KMS-11 (cell line): Measurements from ENCODE around the gene KRTAP10-10.

Experiments used
- H2AFZ ChIP-seq: fragments of 200-600 bp; sonication (generic); 2 replicates; pipeline ENCODE4 v1.6.1; 2016; ENCODE audit warnings: antibody characterized with exemption, mixed run types, low read depth
- H3K27ac ChIP-seq: fragments of 200-600 bp; sonication (generic); 2 replicates; pipeline ENCODE4 v1.6.1; 2016; ENCODE audit warnings: mild to moderate bottlenecking, mixed run types
- H3K27me3 ChIP-seq: fragments of 200-600 bp; sonication (generic); 2 replicates; pipeline ENCODE4 v1.6.1; 2017; ENCODE audit warnings: mild to moderate bottlenecking, low read depth, mixed run types, moderate library complexity; ENCODE audit not compliant: insufficient read depth
- H3K36me3 ChIP-seq: fragments of 200-600 bp; sonication (generic); 2 replicates; pipeline ENCODE4 v1.6.1; 2017; ENCODE audit warnings: mild to moderate bottlenecking, mixed run types; ENCODE audit not compliant: insufficient read depth
- H3K4me1 ChIP-seq: fragments of 200-600 bp; sonication (generic); 2 replicates; pipeline ENCODE4 v1.6.1; 2016; ENCODE audit warnings: mild to moderate bottlenecking, low read depth, mixed run types; ENCODE audit not compliant: poor library complexity, severe bottlenecking
- H3K4me2 ChIP-seq: fragments of 200-600 bp; sonication (generic); 2 replicates; pipeline ENCODE4 v1.7.0; 2016; ENCODE audit warnings: mild to moderate bottlenecking, mixed run types
- H3K4me3 ChIP-seq: fragments of 200-600 bp; sonication (generic); IDR thresholded peaks from 2 replicates; pipeline ENCODE4 v1.6.1; 2017; ENCODE audit warnings: low read depth, low read length, mixed read lengths; ENCODE audit not compliant: insufficient read depth
- H3K79me2 ChIP-seq: fragments of 200-600 bp; sonication (generic); 2 replicates; pipeline ENCODE4 v1.6.1; 2016; ENCODE audit warnings: low read depth, mixed run types; ENCODE audit not compliant: insufficient read depth
- H3K9ac ChIP-seq: fragments of 200-600 bp; sonication (generic); 2 replicates; pipeline ENCODE4 v1.6.1; 2016; ENCODE audit warnings: mild to moderate bottlenecking, mixed run types
- H4K20me1 ChIP-seq: fragments of 200-600 bp; sonication (generic); 2 replicates; pipeline ENCODE4 v1.6.1; 2016; ENCODE audit warnings: mild to moderate bottlenecking, mixed run types; ENCODE audit not compliant: insufficient read depth
- TF ChIP-seq, protein P1 (sequence below): fragments of 200-600 bp; sonication (generic); conservative IDR thresholded peaks from 2 replicates; pipeline ENCODE4 v1.6.1; 2017; ENCODE audit warnings: low read depth, mild to moderate bottlenecking, antibody characterized with exemption, low read length, moderate library complexity, mixed read lengths

KRTAP10-10 gene

DNA sequence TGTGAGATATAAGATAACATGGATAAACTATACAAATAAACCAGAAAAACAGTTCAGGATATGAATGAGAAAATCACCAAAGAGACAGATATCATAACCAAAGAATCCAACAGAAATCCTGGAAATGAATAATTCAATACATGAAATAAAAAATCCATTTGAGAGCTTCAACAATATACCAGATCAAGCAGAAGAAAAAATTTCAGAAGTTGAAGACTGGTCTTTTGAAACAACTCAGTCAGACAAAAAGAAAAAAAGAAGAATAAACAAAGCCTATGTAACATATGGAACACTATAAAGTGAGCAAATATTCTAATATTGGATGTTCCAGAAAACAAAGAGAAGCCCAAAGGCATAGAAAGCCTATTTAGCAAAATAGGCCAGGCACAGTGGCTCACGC is 34.8 kb downstream of the KRTAP10-10 start:
- Histone ChIP-seq H3K27me3 (peaks cover 44% of the 10 kb centered on the region), H3K4me2 (no peak overlapping the region), H4K20me1 (no peaks in the 10 kb centered on the region), H3K79me2 (no peaks in the 10 kb centered on the region), H3K36me3 (no peaks in the 10 kb centered on the region), H2AFZ (no peak overlapping the region), H3K4me1 (no peaks in the 10 kb centered on the region), H3K27ac (no peak overlapping the region), H3K4me3 (no peak overlapping the region), H3K9ac (no peak overlapping the region)
- TF ChIP-seq, protein P1, sequence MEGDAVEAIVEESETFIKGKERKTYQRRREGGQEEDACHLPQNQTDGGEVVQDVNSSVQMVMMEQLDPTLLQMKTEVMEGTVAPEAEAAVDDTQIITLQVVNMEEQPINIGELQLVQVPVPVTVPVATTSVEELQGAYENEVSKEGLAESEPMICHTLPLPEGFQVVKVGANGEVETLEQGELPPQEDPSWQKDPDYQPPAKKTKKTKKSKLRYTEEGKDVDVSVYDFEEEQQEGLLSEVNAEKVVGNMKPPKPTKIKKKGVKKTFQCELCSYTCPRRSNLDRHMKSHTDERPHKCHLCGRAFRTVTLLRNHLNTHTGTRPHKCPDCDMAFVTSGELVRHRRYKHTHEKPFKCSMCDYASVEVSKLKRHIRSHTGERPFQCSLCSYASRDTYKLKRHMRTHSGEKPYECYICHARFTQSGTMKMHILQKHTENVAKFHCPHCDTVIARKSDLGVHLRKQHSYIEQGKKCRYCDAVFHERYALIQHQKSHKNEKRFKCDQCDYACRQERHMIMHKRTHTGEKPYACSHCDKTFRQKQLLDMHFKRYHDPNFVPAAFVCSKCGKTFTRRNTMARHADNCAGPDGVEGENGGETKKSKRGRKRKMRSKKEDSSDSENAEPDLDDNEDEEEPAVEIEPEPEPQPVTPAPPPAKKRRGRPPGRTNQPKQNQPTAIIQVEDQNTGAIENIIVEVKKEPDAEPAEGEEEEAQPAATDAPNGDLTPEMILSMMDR, result no peak

DNA sequence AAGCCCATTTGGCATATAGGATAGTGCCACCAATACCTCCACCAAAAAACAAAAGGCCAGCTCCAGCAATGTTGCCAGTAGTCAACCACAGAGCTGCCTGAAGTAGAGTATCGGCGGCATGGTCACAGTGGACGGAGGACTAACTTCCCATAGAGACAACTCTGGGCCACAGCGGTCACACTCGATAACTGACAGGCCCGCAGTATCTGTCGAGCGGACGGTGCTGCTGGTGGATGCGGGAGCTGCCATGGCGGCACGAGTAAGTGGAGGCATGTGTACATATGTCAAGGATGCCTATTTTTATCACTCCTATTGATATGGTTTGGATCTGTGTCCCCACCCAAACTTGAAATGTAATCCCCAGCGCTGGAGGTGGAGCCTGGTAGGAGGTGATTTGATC is 40.7 kb downstream of the KRTAP10-10 start:
- Histone ChIP-seq H3K4me2 (no peak overlapping the region), H4K20me1 (no peaks in the 10 kb centered on the region), H3K4me3 (no peak overlapping the region), H3K9ac (no peak overlapping the region), H3K79me2 (no peaks in the 10 kb centered on the region), H2AFZ (no peak overlapping the region), H3K4me1 (no peaks in the 10 kb centered on the region), H3K27ac (no peak overlapping the region), H3K36me3 (no peaks in the 10 kb centered on the region), H3K27me3 (peaks cover 83% of the 10 kb centered on the region)
- TF ChIP-seq, protein P1, result no peak

DNA sequence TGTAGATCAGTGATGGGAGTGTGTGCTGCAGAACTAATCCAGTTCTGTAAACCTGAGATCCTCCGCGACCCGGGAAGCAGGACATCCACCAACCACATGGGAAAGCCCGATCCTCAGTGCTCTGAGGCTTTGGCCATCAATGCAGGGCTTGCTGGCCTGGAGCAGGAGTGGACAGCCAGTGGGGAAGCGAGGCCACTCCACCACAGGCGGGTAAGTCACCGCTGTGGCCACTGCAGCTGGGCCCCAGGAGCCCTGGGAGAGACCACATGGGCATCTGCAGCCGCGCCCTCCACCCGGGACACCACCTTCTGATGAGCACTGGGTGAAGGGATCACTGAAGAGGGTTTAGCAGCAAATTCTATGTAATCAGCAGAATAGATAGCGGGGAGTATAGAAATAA is 44.0 kb downstream of the KRTAP10-10 start:
- Histone ChIP-seq H3K4me1 (no peaks in the 10 kb centered on the region), H3K27ac (no peak overlapping the region), H3K9ac (no peak overlapping the region), H3K36me3 (no peaks in the 10 kb centered on the region), H3K4me2 (no peak overlapping the region), H4K20me1 (no peaks in the 10 kb centered on the region), H3K79me2 (no peaks in the 10 kb centered on the region), H3K27me3 (peaks cover 79% of the 10 kb centered on the region; the same call in 1 of the 2 replicates), H2AFZ (no peak overlapping the region), H3K4me3 (no peak overlapping the region)
- TF ChIP-seq, protein P1, result no peak

DNA sequence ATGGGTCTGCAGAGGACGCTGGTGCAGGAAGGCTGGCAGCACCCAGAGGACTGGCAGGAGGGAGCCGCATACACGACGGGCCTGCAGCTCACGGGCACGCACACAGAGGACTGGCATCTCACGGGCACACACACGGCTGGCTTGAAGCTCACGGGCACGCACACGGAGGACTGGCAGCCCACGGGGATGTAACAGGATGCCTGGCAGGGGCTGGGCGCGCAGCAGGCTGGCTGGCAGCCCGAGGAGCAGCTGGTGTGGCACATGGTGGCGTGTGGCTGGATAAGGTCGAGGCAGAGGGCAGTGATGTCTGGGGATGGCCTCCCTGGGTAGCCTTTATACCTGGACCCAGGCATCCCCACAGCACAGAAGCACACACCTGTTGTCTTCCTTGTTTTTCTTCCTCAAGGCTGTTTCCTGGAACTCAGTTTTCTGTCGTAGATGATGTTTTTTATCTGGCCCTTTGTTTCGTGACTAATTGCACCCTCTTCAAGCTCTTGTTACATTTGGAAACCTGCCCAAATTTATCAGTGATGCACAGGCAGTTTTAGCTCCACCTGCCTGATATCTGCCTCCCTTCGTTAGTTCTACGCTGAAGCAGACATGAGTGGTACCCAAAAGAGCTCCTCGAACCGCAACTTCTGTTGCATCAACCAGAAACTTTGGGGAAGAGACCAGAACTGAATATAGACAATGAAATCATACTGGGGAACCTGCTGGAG is 44.9 kb downstream of the KRTAP10-10 start, which contains the start of gene KRTAP12-1:
Gene KRTAP12-1 (minus strand): TSS at position 303 of the 719 bp plus-strand sequence. CDS start 40 bp downstream, at position 263.
- Histone ChIP-seq H3K27ac (no peak within 1 kb of the TSS), H2AFZ (no peak within 1 kb of the TSS), H3K27me3 (peaks cover 71% of the 10 kb centered on the region; the same call in 1 of the 2 replicates), H3K4me3 (no peak within 1 kb of the TSS), H3K9ac (no peak within 1 kb of the TSS), H3K79me2 (no peaks in the 10 kb centered on the region), H3K4me2 (no peak within 1 kb of the TSS), H3K4me1 (no peaks in the 10 kb centered on the region), H3K36me3 (no peaks in the 10 kb centered on the region), H4K20me1 (no peaks in the 10 kb centered on the region)
- TF ChIP-seq, protein P1, result no peak
